GM21423 (cell line): Measurements from ENCODE around the gene CTNNB1.
"Not testable (repeated sequence)": the region's sequence is repeated elsewhere in the genome, so short reads cannot be mapped to it uniquely, and the experiment has no call there.

Experiments
- ATAC-seq: cut with Tn5 transposase; IDR thresholded peaks from one replicate; pipeline ENCODE4 v1.9.1; 2021; ENCODE audit warnings: mild to moderate bottlenecking, moderate library complexity; ENCODE audit not compliant: unreplicated experiment

The CTNNB1 gene

GRCh38 chr3:41248525-41248924 is 49.2 kb downstream of the CTNNB1 start:
- ATAC-seq: no peak

- ATAC-seq: no peak
These were observed 50.0 kb downstream of the CTNNB1 start for GRCh38 chr3:41249318-41249717.

DNA sequence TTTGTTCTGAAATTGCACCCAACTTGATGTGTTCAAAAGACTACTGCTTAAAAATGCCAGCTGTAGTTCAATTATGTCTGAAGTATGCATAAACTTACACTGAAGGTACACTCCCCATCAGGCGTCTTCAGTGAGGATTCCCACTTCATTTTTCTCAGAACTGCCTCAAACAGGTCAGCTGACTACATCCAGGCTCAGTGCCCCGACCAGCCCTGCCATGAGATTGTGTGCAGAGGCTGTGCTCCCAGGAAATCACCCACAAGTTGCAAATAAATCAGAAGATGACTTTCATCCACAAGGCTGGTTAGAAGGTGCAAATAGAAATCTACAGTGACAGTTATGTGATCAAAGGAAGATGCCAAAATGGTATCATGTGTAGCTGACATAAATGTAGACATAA is 51.5 kb downstream of the CTNNB1 start:
- ATAC-seq: no peak

GRCh38 chr3:41251593-41251992 is 52.3 kb downstream of the CTNNB1 start:
- ATAC-seq: no peak

DNA sequence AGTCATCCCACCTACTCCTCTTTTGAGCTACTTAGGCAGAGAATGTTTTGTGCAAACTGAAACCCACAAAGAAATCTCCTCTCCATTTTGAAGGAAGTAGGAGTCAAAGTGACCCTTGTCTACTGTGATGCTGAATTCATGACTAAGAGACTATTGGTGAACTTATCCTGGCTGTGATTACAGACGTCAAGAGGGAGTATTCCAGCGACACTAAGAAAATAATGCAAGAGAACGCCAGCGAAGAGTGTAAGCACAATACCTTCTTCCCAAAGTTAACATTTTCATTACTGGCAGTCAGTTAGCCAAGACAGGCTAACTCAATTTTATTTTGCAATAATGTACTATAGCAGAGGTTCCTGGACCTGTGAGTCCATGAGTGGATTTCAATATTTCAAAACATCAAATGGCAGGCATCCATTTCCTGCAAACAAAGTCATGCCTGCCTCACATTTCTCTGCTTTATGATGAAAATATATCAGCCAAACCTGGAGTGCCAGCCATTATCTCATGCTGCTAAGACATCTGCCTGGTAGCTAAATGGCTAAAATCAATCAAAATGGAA is 59.0 kb downstream of the CTNNB1 start:
- ATAC-seq: no peak

DNA sequence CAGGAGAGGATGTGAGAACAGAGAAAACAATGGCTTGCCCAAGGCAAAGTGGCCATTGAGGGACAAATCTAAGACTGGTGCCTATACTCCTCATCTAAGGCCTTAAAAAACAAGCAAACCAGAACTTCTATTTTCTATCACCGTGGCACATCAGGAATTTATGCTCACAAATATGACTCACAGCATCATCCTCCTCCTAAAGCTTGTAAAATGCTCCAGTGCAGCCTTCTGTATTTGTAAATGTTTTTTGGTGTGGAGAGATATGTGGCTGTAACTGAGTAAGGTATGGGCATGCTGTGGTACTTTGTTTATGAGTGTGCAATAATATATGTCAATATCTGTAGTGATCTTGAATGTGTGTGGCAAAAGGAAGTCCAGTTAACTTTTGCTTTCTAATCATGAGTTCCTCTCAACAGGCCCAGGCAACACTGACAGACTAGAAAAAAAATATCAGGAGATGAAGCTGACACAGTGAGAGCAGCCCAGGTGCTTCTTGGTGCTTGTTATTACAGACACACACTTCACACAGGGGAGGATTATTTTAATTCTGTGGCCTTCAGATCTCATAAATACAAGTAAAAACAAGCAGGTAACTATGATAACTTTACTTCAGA is 60.3 kb downstream of the CTNNB1 start:
- ATAC-seq: no peak

- no peak for ATAC-seq
These were observed 60.8 kb downstream of the CTNNB1 start for GRCh38 chr3:41260063-41260450.

DNA sequence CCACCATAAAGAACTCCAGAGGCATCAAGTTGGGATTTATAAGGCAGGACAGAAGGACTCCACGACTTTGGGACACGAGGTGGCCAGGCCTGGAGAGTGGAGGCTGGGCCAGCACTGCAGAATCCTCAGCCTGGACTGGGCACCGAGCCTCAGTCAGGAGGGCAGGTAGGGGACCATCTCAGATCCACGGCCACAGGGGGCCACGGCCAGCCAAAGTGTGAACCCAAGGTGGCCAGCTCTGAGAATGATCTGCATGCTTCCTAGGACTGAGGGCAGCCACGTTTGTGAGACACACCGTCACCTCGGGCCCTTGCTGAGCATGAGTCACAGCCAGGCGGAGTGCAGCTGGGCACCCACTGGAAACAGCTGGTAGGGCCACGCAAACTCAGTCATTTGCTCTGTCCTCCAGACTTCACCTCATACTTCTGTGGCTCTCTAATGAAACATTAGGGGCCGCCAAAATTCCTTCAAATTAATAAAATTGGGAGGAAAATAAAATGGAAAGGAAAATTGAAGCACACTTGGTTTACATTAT is 65.8 kb downstream of the CTNNB1 start:
- no peak for ATAC-seq

GRCh38 chr3:41265823-41266273 is 66.5 kb downstream of the CTNNB1 start:
- no peak for ATAC-seq

GRCh38 chr3:41267975-41268640 is 68.8 kb downstream of the CTNNB1 start:
- no peak for ATAC-seq

GRCh38 chr3:41272667-41273066 is 73.4 kb downstream of the CTNNB1 start:
- no peak for ATAC-seq

DNA sequence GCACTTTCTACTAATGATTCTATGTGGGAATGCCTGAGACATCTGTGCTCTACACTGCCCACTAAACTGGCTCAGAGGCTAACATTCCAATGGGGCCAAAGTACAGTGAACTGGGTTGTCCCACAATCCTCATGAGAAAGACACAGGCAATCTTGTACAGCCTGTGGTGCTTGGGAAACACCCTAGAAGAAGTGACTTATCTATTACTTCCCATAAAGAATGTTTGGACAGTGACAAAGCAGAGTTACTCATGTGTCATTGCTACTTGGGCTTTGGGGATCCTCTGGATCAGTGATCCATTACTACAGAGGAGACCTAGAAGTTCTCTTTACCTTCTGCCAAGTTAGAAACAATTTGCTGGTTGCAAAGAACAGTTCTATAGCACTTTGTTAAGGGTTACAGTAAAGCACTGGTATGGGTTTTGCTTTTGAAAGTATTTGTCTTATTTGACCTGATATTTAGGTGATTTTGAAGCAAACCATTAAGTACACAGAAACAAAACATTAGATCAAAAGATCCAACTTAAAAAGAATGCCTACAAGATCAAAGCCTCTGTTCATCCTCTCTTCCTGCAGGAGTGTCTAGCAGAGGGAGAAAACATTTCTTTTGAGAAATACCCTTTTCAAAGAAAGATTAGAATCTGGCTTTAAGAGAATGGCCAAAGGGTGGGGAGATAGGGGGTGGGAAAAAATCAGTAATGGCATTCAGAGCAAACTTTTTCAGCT is 75.8 kb downstream of the CTNNB1 start:
- no peak for ATAC-seq

- ATAC-seq: no peak
These were observed 76.9 kb downstream of the CTNNB1 start for GRCh38 chr3:41276191-41276590.

DNA sequence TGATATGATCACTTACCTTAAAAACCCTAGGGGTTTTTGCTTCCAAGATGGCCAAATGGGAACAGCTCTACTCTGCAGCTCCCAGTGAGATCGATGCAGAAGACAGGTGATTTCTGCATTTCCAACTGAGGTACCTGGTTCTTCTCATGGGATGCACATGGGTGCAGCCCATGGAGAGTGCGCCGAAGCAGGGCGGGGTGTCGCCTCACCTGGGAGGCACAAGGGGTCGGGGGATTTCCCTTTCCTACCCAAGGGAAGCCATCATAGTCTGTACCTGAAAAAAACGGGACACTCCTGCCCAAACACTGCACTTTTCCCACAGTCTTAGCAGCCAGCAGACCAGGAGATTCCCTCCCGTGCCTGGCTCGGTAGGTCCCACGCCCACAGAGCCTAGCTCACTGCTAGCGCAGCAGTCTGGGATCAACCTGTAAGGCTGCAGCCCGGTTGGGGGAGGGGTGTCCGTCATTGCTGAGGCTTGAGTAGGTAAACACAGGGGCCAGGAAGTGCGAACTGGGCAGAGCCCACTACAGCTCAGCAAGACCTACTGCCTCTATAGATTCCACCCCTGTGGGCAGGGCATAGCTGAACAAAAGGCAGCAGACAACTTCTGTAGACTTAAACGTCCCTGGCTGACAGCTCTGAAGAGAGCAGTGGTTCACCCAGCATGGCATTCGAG is 78.6 kb downstream of the CTNNB1 start:
- no peak for ATAC-seq

- ATAC-seq: not testable (repeated sequence)
These were observed 85.6 kb downstream of the CTNNB1 start for GRCh38 chr3:41284934-41285333.

GRCh38 chr3:41286305-41286704 is 87.0 kb downstream of the CTNNB1 start:
- ATAC-seq: no peak

GRCh38 chr3:41288785-41289184 is 89.5 kb downstream of the CTNNB1 start:
- no peak for ATAC-seq
